Measurements from ENCODE around the gene FAM168A. TPM values are rescaled to one million over a fixed set of nuclear protein-coding genes. Genes with fewer than 3 reads are reported as not detected.

FAM168A gene
- total and polyA plus RNA-seq, 9 of the 15 experiments (the other 6 are each of a cell fraction or from before 2014, with no cell fraction given): 0.44 to 7.2 (median 2.9) TPM

DNA sequence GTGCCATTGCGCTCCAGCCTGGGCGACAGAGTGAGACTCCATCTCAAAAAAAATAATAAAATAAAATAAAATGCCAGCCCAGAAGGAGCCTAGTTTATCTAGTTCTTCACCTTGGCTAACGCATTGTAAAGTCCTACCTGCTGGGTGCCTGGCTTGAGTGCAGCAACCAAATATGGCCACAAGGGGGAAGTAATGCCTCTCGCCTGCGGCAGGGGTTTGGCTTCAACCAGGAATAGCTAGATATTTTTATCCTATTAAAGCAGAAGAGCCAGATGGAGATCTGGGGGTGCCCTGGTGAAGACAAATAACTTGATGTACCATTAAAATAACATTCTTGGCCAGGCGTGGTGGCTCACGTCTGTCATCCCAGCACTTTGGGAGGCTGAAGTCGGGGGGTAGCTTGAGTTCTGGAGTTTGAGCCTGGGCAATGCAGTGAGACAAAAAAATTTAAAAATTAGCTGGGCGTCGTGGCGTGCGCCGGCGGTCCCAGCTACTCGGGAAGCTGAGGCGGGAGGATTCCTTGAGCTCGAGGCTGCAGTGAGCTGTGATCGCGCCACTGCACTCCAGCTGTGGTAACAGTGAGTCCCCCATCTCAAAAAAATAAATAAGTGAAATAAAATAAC is 27.9 kb upstream of the FAM168A start (continued):
- TF ChIP-seq, protein P1, sequence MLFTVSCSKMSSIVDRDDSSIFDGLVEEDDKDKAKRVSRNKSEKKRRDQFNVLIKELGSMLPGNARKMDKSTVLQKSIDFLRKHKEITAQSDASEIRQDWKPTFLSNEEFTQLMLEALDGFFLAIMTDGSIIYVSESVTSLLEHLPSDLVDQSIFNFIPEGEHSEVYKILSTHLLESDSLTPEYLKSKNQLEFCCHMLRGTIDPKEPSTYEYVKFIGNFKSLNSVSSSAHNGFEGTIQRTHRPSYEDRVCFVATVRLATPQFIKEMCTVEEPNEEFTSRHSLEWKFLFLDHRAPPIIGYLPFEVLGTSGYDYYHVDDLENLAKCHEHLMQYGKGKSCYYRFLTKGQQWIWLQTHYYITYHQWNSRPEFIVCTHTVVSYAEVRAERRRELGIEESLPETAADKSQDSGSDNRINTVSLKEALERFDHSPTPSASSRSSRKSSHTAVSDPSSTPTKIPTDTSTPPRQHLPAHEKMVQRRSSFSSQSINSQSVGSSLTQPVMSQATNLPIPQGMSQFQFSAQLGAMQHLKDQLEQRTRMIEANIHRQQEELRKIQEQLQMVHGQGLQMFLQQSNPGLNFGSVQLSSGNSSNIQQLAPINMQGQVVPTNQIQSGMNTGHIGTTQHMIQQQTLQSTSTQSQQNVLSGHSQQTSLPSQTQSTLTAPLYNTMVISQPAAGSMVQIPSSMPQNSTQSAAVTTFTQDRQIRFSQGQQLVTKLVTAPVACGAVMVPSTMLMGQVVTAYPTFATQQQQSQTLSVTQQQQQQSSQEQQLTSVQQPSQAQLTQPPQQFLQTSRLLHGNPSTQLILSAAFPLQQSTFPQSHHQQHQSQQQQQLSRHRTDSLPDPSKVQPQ (CRISPR knock-in tag; IDR thresholded peaks at IDR 0.05; ENCODE audit: borderline replicate concordance): no peak
- TF ChIP-seq JUND (IDR thresholded peaks at IDR 0.05; ENCODE audit: borderline replicate concordance, low read depth, low read length): no peak
- TF ChIP-seq JUND (tag; IDR thresholded peaks at IDR 0.05; ENCODE audit: borderline replicate concordance, low read depth, low read length): no peak
- no peak for TF ChIP-seq ZNF263 (CRISPR knock-in tag; IDR thresholded peaks at IDR 0.05; ENCODE audit: borderline replicate concordance)
- TF ChIP-seq, protein P2, sequence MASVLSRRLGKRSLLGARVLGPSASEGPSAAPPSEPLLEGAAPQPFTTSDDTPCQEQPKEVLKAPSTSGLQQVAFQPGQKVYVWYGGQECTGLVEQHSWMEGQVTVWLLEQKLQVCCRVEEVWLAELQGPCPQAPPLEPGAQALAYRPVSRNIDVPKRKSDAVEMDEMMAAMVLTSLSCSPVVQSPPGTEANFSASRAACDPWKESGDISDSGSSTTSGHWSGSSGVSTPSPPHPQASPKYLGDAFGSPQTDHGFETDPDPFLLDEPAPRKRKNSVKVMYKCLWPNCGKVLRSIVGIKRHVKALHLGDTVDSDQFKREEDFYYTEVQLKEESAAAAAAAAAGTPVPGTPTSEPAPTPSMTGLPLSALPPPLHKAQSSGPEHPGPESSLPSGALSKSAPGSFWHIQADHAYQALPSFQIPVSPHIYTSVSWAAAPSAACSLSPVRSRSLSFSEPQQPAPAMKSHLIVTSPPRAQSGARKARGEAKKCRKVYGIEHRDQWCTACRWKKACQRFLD (CRISPR knock-in tag; IDR thresholded peaks at IDR 0.05): no peak
- 0 out of 2 replicates have a peak, but pooled peaks have one; percentile 20 for TF ChIP-seq RB1 (IDR thresholded peaks at IDR 0.05; ENCODE audit: low read depth)
- no peak for TF ChIP-seq ZNF584 (CRISPR knock-in tag; IDR thresholded peaks at IDR 0.05; ENCODE audit: low read depth)
- no peak for TF ChIP-seq POLR2G (IDR thresholded peaks at IDR 0.05; ENCODE audit: low read depth, low read length)
- no peak for TF ChIP-seq RBM14 (IDR thresholded peaks at IDR 0.05; ENCODE audit: borderline replicate concordance, insufficient read depth, low read depth, low read length)
- TF ChIP-seq IRF2 (CRISPR knock-in tag; IDR thresholded peaks at IDR 0.05): no peak
- no peak for TF ChIP-seq RNF2 (IDR thresholded peaks at IDR 0.05)
- 0 out of 2 replicates have a peak, but pooled peaks have one; percentile 23 for TF ChIP-seq CC2D1A (IDR thresholded peaks at IDR 0.05)
- TF ChIP-seq BRD4 (IDR thresholded peaks at IDR 0.05): no peak
- TF ChIP-seq RFX5 (IDR thresholded peaks at IDR 0.05; ENCODE audit: low read depth, low read length): no peak
- no peak for TF ChIP-seq ZBTB12 (CRISPR knock-in tag; IDR thresholded peaks at IDR 0.05)
- TF ChIP-seq TCF7L2 (IDR thresholded peaks at IDR 0.05; ENCODE audit: low read depth, low read length): no peak
- TF ChIP-seq HEY1 (CRISPR knock-in tag; IDR thresholded peaks at IDR 0.05; ENCODE audit: borderline replicate concordance): no peak
- no peak for TF ChIP-seq MIER1 (IDR thresholded peaks at IDR 0.05; ENCODE audit: low read depth)
- TF ChIP-seq, protein P3, sequence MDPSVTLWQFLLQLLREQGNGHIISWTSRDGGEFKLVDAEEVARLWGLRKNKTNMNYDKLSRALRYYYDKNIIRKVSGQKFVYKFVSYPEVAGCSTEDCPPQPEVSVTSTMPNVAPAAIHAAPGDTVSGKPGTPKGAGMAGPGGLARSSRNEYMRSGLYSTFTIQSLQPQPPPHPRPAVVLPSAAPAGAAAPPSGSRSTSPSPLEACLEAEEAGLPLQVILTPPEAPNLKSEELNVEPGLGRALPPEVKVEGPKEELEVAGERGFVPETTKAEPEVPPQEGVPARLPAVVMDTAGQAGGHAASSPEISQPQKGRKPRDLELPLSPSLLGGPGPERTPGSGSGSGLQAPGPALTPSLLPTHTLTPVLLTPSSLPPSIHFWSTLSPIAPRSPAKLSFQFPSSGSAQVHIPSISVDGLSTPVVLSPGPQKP (CRISPR knock-in tag; IDR thresholded peaks at IDR 0.05): no peak
- TF ChIP-seq KDM4B (IDR thresholded peaks at IDR 0.05; ENCODE audit: borderline replicate concordance in 2 of 2, low read depth in 1 of 2): no peak
- TF ChIP-seq ADNP (tag; IDR thresholded peaks at IDR 0.05): no peak
- TF ChIP-seq NUFIP1 (IDR thresholded peaks at IDR 0.05; ENCODE audit: partially characterized antibody): no peak
